WERI-Rb-1 (cell line): ENCODE measurements around the gene PTGFR.

Source experiments
- DNase-seq: peaks from one replicate; pipeline ENCODE4 v3.0.0-alpha.2; 2020
- H3K27ac ChIP-seq: fragments of 250-450 bp; sonication (Bioruptor Pico); 2 replicates; pipeline ENCODE4 v1.5.1; 2020; ENCODE audit warnings: mild to moderate bottlenecking, moderate library complexity
- H3K27me3 ChIP-seq: fragments of 250-450 bp; sonication (Bioruptor Pico); 2 replicates; pipeline ENCODE4 v1.5.1; 2021; ENCODE audit warnings: mild to moderate bottlenecking, low read depth, moderate library complexity; ENCODE audit not compliant: insufficient read depth, severe bottlenecking
- H3K36me3 ChIP-seq: fragments of 250-450 bp; sonication (Bioruptor Pico); 2 replicates; pipeline ENCODE4 v1.5.1; 2020; ENCODE audit warnings: mild to moderate bottlenecking, moderate library complexity
- H3K4me3 ChIP-seq: 2 replicates; pipeline ENCODE4 v1.5.1; 2011; ENCODE audit warnings: low read depth, mild to moderate bottlenecking, control low read depth, low read length
- H3K9me3 ChIP-seq: fragments of 250-450 bp; sonication (Bioruptor Pico); 2 replicates; pipeline ENCODE4 v1.5.1; 2021; ENCODE audit warnings: mild to moderate bottlenecking, moderate library complexity; ENCODE audit not compliant: severe bottlenecking
- CTCF ChIP-seq: IDR thresholded peaks from 2 replicates; pipeline ENCODE4 v1.5.1; 2011; ENCODE audit warnings: low read depth, mild to moderate bottlenecking, control low read depth, inconsistent platforms, low read length

PTGFR gene

GRCh38 chr1:78549331-78549730 lies 58.6 kb downstream of the PTGFR start:
- Histone ChIP-seq H3K27ac (no peak overlapping the region), H3K36me3 (no peaks in the 10 kb centered on the region), H3K4me3 (no peak overlapping the region), H3K9me3 (peaks cover 4% of the 10 kb centered on the region), H3K27me3 (no peaks in the 10 kb centered on the region)
- DNase-seq, result no peak
- no peak for TF ChIP-seq CTCF

DNA sequence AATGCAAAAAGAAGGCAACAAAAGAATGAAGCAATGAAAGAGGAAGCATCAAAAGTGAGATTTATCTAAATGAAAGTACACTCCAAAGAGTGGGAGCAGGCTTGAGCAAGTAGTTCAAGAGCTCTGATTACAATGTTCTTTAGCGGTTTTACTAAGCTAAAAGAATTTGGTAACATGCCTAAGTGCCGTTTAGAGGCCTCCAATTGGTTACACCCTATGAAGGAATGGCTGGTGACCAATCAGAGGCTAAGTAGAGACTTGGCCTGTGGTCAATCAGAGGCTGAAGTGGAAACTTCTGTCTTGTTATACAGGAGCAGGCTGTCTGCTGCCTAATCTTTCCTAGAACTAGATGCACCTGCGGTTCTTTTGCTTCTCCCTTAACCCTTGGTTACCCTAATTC lies 59.1 kb downstream of the PTGFR start:
- Histone ChIP-seq H3K27me3 (no peaks in the 10 kb centered on the region), H3K36me3 (no peaks in the 10 kb centered on the region), H3K4me3 (no peak overlapping the region), H3K27ac (no peak overlapping the region), H3K9me3 (peaks cover 9% of the 10 kb centered on the region)
- TF ChIP-seq CTCF, result no peak
- DNase-seq, result no peak

DNA sequence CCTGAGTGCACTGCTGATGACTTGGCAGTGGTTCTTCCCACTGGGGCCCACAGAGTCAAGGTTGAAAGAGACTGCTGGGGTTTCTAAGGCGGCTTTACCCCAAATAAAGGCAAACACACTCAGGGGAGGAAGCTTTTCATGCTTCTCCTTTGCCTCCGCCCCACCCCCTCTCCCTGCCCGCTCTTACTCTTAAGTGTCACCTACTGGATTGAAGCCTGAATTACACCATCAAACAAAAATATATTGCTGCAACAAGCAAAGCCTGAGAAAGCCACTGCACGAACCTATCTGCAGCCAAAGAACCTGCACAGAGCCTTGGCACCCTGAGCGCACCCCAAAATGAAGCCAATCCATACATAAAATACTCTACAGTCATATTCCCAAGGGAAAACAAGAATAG lies 63.1 kb downstream of the PTGFR start:
- no peaks in the 10 kb centered on the region for H3K36me3 ChIP-seq
- peak; percentile 14 for DNase-seq
- no peak overlapping the region for H3K4me3 ChIP-seq
- H3K27me3 ChIP-seq, result no peaks in the 10 kb centered on the region
- no peak overlapping the region for H3K27ac ChIP-seq
- H3K9me3 ChIP-seq, result peaks cover 9% of the 10 kb centered on the region
- TF ChIP-seq CTCF, result no peak

- Histone ChIP-seq H3K27me3 (no peaks in the 10 kb centered on the region), H3K9me3 (peaks cover 9% of the 10 kb centered on the region), H3K36me3 (no peaks in the 10 kb centered on the region), H3K27ac (no peak overlapping the region), H3K4me3 (no peak overlapping the region)
- TF ChIP-seq CTCF, result no peak
- DNase-seq, result no peak
Observed at GRCh38 chr1:78554840-78555239, 64.1 kb downstream of the PTGFR start.

- H3K4me3 ChIP-seq, result no peak overlapping the region
- H3K27me3 ChIP-seq, result no peaks in the 10 kb centered on the region
- TF ChIP-seq CTCF, result no peak
- no peak overlapping the region for H3K27ac ChIP-seq
- H3K36me3 ChIP-seq, result no peaks in the 10 kb centered on the region
- no peak for DNase-seq
- peaks cover 1% of the 10 kb centered on the region for H3K9me3 ChIP-seq
Observed at GRCh38 chr1:78559680-78560079, 68.9 kb downstream of the PTGFR start.

DNA sequence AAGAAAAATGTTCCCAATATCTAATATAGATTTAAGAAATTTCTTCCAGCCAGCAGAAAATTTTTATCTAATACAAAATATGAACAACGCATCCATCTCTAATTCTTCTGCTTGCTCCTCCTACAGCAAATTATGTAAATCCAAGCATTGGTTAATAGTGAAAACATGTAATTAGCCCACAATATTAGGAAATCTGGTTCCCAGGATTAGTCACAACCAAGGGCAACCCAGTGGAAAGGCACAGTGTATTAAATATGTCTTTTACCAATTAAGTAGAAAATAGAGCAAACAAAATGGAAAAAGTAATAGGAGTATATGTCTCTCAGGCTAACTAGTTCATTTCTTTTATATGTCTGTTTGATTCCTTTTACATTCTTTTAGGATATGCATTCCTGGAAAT lies 70.0 kb downstream of the PTGFR start:
- Histone ChIP-seq H3K9me3 (no peaks in the 10 kb centered on the region), H3K36me3 (no peaks in the 10 kb centered on the region), H3K27me3 (no peaks in the 10 kb centered on the region), H3K4me3 (no peak overlapping the region), H3K27ac (no peak overlapping the region)
- no peak for DNase-seq
- no peak for TF ChIP-seq CTCF
